GM12801 (cell line): ENCODE results near the gene AGBL3.

Experiments used
- TF ChIP-seq, protein P1 (sequence below): IDR thresholded peaks from one replicate; pipeline ENCODE4 v1.5.1; 2011; ENCODE audit warnings: control low read depth; ENCODE audit not compliant: insufficient read length; ENCODE audit errors: extremely low read depth

The AGBL3 gene

DNA sequence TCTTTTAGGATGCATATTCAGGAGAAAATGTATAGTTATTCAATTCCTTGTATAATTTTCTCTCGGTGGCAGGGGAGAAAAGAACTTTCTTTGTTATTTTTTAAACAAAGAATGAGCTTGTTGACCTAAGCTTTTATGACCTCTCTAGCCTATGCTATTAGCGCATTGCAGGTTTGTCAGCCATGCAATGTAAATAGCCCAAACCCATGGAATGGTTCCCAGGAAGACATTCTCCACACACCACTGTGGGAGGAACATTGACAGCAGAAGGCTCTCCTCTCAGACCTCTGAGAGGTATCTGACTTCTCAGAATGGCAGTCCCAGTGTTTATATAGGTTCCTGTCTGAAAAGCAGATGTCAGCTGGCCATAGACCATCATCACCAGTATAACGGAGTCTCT, 19.6 kb upstream of the AGBL3 start:
- TF ChIP-seq, protein P1, sequence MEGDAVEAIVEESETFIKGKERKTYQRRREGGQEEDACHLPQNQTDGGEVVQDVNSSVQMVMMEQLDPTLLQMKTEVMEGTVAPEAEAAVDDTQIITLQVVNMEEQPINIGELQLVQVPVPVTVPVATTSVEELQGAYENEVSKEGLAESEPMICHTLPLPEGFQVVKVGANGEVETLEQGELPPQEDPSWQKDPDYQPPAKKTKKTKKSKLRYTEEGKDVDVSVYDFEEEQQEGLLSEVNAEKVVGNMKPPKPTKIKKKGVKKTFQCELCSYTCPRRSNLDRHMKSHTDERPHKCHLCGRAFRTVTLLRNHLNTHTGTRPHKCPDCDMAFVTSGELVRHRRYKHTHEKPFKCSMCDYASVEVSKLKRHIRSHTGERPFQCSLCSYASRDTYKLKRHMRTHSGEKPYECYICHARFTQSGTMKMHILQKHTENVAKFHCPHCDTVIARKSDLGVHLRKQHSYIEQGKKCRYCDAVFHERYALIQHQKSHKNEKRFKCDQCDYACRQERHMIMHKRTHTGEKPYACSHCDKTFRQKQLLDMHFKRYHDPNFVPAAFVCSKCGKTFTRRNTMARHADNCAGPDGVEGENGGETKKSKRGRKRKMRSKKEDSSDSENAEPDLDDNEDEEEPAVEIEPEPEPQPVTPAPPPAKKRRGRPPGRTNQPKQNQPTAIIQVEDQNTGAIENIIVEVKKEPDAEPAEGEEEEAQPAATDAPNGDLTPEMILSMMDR: no peak

DNA sequence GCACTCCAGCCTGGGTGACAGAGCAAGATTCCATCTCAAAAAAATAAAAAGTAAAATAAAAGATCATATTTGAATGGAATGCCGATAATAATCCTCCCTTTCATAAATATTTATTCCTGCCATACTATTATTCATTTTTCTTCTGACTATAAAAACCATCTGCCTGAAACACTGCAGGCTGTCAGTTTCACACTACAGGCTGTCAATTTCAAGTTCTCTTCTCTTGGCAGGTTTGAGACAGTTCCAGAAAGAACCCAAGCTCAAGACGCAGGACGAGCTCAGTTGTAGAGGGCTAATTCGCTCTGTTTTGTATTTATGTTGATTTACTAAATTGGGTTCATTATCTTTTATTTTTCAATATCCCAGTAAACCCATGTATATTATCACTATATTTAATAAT, 18.2 kb upstream of the AGBL3 start:
- TF ChIP-seq, protein P1: no peak

DNA sequence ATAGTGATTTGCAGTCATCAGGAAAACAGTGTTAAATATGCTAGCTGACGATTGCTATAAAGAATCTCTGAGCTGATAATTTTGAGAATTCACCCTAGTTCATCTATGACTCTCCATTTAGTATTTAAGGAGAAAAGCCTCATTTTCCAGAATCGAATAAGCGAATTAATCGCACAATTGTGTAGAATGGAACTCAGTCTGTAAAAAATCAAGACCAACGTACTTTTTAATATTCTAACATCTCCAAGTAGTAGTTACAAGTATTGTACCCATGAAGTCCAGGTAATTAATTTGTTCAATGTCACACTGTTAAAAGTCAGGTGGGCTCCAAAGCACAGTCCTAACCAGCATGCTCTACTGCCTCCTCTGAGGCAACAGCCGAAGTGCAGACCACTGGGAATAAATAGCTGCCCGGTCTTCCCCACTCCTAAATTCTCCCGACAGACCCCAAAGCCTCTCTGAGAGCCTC, 380 bp upstream of the AGBL3 start:
- TF ChIP-seq, protein P1: no peak

DNA sequence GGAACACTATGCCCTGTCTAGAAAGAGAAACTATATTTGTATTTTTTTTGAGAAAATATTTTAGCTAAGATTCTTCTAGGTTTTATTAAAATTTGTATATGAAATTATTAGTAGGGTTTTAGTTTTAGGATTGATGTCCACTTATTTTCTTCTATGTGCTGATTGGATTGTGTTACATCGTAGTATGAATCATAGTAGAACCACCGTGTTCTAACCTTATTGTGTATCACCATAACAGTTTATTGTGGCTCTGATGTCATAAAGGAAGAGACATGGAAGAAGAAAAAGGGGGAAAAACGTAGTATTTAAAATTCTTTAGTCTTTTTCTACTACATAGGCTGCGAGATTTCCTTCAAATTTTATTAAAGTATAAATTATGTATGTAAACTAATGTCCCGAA, 1.9 kb downstream of the AGBL3 start:
- TF ChIP-seq, protein P1: no peak

DNA sequence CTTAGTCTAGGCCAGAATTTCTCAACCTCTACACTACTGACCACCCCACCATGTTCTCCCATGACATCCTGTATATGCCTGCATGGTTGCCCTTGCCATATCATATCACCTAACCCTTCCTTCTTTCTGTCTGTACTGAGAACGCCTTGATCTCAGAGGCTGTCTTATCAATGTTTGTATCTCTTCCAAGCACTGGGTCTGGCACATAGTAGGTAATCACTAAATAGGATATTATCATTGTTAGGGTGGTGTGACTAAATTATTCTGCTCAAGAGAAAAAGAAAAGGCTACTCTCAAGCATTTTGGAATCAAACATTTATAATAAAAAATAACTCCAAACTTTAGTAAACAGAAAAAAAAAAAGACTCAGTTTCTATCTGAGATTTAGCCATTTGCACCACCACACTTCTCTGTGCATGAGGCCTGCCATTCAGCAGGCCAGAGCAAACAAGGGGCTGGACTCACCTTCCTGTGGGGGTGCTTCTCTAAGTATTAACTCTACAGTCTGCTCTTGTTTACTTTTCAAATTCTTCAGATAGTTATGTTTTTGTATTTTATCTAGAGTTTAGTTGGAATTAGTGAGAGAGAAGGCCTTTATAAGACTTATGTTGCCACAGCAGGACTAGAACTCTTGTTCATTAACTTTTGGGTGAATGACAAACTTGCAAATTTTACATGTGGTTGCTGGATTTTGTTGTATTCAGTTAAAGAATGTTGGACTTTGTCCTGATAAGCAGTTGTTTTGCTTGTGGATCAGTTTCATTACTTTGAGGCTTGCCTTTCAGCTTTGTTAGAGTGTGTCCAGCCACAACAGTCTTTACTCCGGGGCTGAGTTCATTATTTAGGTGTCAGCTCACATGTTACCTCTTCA, 5.4 kb downstream of the AGBL3 start:
- TF ChIP-seq, protein P1: no peak

DNA sequence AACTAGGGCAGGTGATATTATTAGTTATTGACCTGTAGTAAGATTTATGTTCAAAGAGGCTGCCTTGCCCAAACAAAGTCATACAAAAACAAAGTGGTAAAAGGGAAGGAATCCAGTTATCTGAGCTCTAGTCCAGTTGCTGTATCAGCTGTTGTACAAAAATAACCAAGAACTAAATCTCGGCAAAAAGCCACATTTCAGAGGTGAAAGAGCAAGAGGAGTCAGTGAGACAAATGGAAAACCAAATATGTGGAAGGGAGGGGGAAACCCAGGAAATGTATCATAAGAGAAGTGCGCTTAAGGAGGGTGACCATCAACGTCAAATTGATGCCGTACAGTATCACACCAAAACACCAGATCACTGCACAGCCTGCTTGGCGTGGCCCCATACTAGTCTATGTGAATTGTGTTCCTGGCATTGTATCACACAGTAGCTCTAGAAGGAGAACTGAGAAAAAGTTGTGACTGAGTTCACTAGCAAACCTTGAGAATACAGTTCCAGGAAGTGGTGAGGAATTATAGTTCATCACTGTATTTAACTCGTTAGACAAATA, 6.4 kb downstream of the AGBL3 start:
- TF ChIP-seq, protein P1: no peak

DNA sequence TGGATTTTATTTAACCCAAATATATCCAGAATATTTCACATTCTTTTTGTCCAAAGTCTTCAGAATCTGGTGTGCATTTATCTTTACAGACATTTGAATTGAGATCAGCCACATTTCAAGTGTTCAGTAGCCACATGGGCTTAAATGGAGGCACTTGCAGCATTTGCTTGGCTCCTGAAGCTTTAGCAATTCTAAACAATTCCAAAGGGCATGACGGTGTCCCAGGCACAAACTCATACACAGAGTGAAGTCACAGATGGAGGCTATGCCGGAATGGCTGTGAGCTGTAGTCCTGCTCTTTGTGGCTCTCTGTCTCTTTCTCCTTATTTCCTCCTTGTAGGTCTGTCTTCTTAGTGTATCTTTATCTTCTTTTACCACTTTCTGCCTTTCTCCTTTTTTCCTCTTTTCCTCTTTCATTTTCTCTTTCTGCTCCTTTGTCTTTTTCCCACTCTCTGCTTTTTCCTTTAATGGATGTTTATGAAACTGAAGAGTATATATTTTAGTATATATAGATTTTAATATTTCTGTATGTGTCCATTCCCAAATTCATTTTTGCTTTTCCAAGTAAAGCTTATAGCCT, 7.7 kb downstream of the AGBL3 start:
- TF ChIP-seq, protein P1: no peak
